Mammary epithelial cell (primary cell): ENCODE results near the gene NUAK1.

Source experiments
- CTCF ChIP-seq, 2 donors: IDR thresholded peaks in 1 of 2; conservative IDR thresholded peaks in 1 of 2; 2 replicates each; pipeline ENCODE4 v1.5.1; 2011 to 2012; ENCODE audit warnings: inconsistent platforms in 2 of 2, low read length in 2 of 2, mild to moderate bottlenecking in 2 of 2, control low read depth in 1 of 2, low read depth in 1 of 2; ENCODE audit not compliant: insufficient read depth in 1 of 2; ENCODE audit errors: extremely low read depth in 1 of 2
- EZH2 ChIP-seq: IDR thresholded peaks from 2 replicates; pipeline ENCODE4 v1.6.1; 2012; ENCODE audit warnings: low read length, inconsistent platforms, borderline replicate concordance

GRCh38 chr12:106123110-106123509 lies 15.6 kb downstream of the NUAK1 start:
- no peak for TF ChIP-seq CTCF (conservative IDR thresholded peaks at IDR 0.05 in 1 of 2, IDR thresholded peaks at IDR 0.05 in 1 of 2; ENCODE audit: extremely low read depth in 1 of 2, insufficient read depth in 1 of 2, low read depth in 1 of 2, low read length in 2 of 2)
- no peak for TF ChIP-seq EZH2
